GM18907 (cell line): ENCODE data around the gene KLK4.
"Not testable (repeated sequence)": the region's sequence is repeated elsewhere in the genome, so short reads cannot be mapped to it uniquely, and the experiment has no call there.

ENCODE experiments used
- ATAC-seq: cut with Tn5 transposase; IDR thresholded peaks from one replicate; pipeline ENCODE4 v1.9.1; 2021; ENCODE audit warnings: mild to moderate bottlenecking, moderate library complexity; ENCODE audit not compliant: unreplicated experiment

The KLK4 gene

DNA sequence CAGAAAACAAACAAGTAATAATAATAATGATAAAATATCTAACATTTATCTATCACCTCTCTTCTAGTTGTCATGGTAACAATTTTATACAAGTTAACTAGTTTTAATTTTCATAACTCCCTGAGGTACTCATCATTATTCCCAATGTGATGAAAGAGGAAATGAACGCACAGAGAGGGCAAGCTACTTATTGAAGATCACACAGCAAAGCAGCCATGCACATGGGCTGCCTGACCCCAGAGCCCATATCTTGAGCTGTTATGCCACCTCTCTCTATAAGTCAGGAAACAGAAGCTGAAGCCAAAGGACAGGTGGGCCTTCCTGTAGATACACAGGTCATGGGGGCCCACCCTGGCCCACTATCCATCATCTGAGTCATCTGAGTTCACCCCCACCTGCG, 4.9 kb upstream of the KLK4 start:
- ATAC-seq, result no peak

GRCh38 chr19:50912727-50913716, 1.8 kb upstream of the KLK4 start:
- no peak for ATAC-seq

DNA sequence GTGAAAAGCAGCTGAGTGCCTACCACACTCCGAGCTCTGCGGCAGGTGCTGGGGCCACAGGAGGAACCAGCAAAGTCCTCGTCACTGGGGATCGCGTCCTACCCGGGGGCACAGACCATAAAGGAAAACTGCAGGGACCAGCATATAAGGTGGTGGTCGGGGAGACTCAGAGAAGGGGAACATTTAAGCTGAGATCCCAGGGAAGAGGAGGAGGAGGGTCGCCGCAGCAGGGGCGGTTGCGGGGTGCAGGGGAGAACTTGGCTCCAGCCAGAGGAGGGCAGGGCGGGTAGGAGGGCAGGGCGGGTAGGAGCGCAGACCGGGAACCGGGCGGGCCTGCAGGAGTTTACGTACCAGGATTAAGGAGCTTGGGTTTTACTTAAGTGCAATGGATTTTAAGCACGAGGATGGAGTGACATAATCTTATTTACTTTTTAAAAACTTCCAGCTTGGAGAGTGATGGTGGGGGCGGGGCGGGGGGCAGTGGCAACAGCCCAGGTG, 956 bp upstream of the KLK4 start:
- no peak for ATAC-seq

- ATAC-seq, result no peak
Observed at GRCh38 chr19:50910722-50911121, 473 bp downstream of the KLK4 start.

DNA sequence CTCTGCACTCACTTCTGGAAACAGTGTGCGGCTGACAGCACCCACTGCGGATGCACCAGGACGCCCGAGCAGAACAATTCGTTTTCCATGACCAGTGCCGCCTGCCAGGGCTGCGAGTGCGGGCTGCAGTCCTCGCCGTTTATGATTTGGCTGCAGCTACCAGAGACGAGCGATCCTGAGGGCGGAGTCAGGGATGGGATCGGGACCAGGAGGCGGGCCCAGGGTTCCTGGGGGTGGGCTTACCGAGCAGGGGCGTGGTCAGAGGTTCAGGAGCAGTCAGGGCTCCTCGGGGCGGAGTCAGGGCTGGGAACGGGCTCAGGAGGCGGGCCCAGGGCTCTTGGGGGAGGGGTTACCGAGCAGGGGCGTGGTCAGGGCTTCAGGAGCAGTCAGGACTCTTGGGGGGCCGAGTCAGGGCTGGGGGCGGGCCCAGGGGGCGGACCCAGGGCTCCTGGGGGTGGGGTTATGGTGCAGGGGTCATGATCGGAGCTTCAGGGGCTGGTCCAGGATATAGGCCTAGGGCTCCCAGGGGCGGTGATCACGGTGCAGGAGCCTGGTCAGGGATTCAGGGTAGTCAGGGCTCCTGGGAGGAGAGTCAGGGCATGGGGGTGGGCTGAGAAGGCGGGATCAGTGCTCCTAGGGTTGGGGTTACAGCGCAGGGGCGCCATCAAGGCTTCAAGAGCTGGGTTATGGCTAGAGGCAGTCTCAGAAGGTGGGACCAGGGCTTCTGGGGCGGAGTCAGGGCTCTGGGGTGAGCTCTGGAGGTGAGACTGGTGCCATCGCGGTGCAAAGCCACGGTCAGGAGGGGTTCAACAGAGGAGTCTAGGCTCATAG, 1.7 kb downstream of the KLK4 start:
- ATAC-seq, result peak; percentile 70

GRCh38 chr19:50908336-50908735, 2.9 kb downstream of the KLK4 start:
- no peak for ATAC-seq

DNA sequence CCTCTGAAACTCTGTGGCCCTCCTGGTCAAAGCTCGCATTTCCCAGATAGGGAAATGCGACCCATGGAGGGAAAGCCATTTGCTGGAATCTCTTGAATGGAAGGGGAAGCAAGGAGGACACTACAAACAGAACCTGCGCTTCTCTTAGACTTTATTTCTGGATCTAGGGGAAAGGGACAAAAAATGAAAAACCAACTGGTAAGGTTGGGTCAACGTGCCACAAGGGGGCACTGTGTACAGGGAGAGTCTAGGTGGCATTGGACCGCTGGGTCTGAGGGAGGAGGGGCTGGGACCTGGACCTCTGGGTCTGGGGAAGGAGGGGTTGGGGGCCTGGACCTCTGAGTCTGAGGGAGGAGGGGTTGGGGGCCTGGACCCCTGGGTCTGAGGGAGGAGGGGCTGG, 5.0 kb downstream of the KLK4 start:
- ATAC-seq, result no peak

DNA sequence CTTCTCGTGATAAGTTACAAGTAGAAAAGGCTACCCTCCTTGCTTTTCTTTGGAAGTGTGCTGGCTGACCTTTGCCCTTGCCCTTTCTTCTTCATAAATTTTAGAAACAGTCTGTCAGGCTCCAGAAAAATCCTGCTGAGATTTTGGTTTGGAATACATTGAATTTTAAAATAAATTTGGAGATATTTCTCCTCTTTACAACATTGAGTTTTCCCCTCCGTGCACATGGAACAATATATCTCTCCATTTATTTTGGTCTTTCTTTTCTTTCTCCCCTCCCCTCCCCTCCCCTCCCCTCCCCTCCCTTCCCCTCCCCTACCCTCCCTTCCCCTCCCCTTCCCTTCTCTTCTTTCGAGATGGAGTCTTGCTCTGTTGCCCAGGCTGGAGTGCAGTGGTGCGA, 8.6 kb downstream of the KLK4 start:
- no peak for ATAC-seq

DNA sequence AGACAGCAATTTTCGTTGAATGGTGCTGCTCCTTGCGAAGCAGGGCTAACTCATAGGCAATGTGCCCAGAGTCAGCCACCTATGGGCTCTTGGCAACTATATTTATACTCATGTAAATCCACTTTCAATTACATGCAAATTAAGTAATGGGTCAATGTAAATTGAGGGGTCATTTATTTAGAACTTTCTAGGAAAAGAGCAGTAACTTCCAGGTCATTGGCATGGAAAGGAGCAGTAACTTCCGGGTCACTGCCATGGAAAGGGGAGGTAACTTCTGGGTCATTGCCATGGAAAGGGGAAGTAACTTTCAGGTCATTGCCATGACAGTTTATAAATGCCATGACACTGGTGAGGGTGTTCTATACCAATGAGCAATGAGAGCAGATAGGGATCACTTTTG, 11.6 kb downstream of the KLK4 start:
- no peak for ATAC-seq

DNA sequence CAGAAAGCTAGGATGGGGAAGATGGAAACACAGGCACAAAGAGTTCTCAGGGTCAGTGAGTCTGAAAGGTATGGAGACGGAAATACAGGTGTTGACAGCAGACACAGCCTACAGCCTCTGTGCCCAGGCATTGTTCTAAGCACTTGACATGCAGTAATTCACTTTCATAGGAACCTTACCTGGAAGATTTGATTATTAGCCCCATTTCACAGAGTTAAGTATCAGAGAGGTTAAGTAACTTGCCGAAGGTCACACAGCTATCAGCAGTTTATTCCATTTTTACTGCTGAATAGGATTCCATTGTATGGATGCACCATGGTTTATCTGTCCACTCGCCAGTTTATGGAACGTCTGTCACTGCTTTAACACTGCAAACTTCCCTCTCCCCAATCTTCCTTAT, 13.2 kb downstream of the KLK4 start:
- no peak for ATAC-seq

DNA sequence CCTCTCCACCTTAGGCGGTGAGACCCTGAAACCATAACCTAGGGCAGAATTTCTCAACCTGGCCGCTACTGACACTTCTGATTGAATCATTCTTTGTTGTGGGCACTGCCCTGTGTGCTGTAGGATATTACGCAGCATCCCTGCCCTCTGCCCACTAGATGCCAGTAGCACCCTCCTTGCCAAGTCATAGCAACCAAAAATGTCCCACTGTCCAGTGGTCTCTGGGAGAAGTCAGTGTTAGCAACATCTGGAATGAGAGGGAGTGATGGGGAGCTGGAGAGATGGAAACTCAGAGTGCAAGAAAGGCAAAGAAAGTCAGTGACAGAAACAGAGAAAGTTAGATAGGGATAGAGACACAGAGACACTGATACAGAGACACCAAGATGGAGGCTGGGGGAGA, 13.6 kb downstream of the KLK4 start:
- no peak for ATAC-seq

DNA sequence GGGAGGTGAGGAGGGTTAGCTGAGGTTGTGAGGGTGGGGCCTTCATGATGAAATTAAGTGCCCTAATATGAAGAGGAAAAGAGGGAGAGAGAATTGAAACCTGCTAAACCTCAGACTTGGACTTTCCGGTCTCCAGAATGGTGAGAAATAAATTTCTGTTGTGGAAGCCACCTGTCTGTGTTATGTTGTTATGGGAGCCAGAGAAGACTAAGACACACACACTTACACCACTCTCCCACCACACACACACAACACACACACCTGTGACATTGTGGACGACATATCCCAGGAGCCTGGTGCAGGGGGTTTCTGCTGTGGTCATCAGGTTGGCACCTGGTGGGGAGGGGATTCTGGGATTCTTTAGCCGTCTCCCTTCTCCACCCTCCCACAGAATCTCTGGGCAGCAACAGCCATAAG, 14.0 kb downstream of the KLK4 start:
- ATAC-seq, result peak; percentile 32

DNA sequence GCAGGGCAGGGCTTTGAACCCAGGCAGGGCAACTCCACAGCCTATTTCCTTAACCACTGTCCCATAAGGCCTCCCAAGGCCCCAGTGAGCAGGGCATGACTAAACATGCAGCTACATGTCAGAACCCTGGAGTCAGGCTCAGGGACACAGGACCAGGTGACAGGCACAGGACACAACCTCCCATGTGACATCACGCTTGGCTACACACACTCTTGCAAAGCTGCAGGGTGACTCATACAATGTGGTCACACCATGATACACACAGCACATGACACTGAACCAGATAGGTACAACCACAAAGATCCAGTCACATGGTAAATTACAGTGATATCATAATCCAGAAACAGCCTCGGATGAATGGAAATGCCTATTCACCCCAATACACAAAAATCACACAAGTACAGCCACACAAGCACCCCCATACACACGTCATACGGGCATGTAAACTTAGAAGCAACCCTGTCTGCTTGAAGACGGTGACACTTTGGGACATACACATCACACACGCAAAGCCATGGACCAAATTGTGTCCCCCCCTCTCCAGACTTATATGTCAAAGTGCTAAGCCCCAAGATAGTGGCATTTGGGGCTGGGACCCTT, 14.5 kb downstream of the KLK4 start:
- ATAC-seq, result peak; percentile 77

DNA sequence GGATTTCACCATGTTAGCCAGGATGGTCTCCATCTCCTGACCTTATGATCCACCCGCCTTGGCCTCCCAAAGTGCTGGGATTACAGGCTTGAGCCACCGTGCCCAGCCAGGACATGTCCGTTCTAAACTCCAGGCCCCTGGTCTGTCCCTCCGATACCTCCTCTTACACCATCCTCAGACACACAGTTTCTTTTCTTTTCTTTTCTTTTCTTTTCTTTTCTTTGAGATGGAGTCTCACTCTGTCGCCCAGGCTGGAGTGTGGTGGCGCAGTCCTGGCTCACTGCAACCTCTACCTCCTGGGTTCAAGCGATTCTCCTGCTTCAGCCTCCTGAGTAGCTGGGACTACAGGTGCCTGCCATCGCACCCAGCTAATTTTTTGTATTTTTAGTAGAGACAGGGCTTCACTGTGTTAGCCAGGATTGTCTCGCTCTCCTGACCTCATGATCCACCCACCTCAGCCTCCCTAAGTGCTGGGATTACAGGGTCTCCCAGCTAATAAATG, 15.1 kb downstream of the KLK4 start:
- ATAC-seq, result not testable (repeated sequence)

- no peak for ATAC-seq
Observed at GRCh38 chr19:50894478-50895356, 16.5 kb downstream of the KLK4 start.

GRCh38 chr19:50893047-50893736, 18.0 kb downstream of the KLK4 start:
- ATAC-seq, result no peak

DNA sequence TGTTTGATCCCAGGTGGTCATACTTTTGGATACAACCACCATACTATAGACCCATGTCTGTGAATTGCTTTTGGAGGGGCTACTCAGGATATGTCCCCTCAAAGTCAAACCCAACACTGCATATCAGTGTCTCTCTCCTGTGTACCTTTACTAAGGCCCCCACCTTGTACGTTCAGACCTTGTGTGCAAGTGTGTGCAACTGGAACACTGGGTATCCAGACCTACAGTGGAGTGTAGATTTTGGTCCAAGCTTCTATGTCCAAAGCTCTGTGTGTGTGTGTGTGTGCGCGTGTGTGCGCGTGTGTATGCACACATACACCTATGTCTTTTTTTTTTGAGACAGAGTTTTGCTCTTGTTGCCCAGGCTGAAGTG, 20.0 kb downstream of the KLK4 start:
- ATAC-seq, result no peak

- no peak for ATAC-seq
Observed at GRCh38 chr19:50890422-50891252, 20.6 kb downstream of the KLK4 start.

DNA sequence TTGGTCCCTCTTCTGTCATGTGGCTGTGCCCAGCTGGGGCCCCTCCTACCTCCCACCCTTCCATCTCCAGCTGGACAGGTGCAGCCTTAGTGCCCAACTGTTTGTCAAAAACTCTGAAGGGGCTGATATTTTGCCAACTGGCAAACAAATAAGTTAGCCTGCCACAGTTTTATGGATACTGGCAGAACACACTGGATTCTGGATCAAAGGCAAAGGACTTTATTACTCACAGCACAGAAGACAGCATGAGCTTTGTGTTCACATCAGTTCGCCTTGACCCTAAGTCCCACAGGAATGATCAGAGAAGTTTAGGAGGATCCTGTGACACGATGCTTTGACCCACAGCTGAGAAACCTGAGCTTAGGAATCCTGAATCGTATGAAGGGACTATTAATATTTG, 21.6 kb downstream of the KLK4 start:
- no peak for ATAC-seq
